HCT116 (cell line): ENCODE results near the gene ADGRL3. TPM values are rescaled to one million over a fixed set of nuclear protein-coding genes. Genes with fewer than 3 reads are reported as not detected.

Experiments used
- ATAC-seq: fragments of 200-7000 bp; cut with Tn5 transposase; 2 replicates; pipeline ENCODE4 v1.9.1; 2020; ENCODE audit warnings: mild to moderate bottlenecking, moderate library complexity
- BruUV-seq: library from RNA; stranded (reverse); fragments of 400-500 nt; replicated peaks from 2 replicates; lab custom pipeline; 2021; lab: Mats Ljungman, UMichigan
- CTCF ChIA-PET: fragments of 300-600 bp; sonication (Branson Sonifier 250); formaldehyde crosslinking; loops from one replicate; lab custom pipeline; 2021; ENCODE audit warnings: antibody characterized with exemption; lab: Charles Lee
- POLR2A ChIA-PET: fragments of 300-600, 350-600 bp; sonication (Branson Sonifier 250); formaldehyde crosslinking; loops from one replicate; lab custom pipeline; 2021; ENCODE audit warnings: antibody characterized with exemption; lab: Charles Lee
- RAD21 ChIA-PET, 2 experiments: fragments of 300-600 bp; sonication (Branson Sonifier 250); formaldehyde crosslinking; loops; one replicate each; lab custom pipeline; 2023; ENCODE audit warnings: low total read pairs in 2 of 2; ENCODE audit not compliant: uncharacterized antibody in 2 of 2, unreplicated experiment in 2 of 2, low non-redundant PET in 1 of 2; lab: Charles Lee
- DNase-seq: peaks from one replicate; pipeline ENCODE4 v3.0.0-alpha.2; 2010; ENCODE audit warnings: low read depth, low spot score
- H2AFZ ChIP-seq: fragments of 200-600 bp; shearing (Covaris generic), sonication (generic); 2 replicates; pipeline ENCODE4 v1.6.1; 2017; ENCODE audit warnings: low read depth, mixed run types, mixed read lengths, antibody characterized with exemption, low read length; ENCODE audit not compliant: poor library complexity, severe bottlenecking
- H3K27ac ChIP-seq: 2 replicates; pipeline ENCODE4 v1.5.1; 2012; ENCODE audit warnings: low read depth, low read length
- H3K27me3 ChIP-seq: fragments of 200-600 bp; sonication (generic); 2 replicates; pipeline ENCODE4 v1.6.1; 2016; ENCODE audit warnings: mixed run types, low read length, mixed read lengths; ENCODE audit not compliant: insufficient read depth
- H3K36me3 ChIP-seq, 2 experiments: fragments of 200-500 bp in 1 of 2; fragments of 200-600 bp in 1 of 2; sonication (Bioruptor generic) in 1 of 2; sonication (generic) in 1 of 2; 2 replicates each; pipeline versions ENCODE4 v1.5.1 to v1.6.1; 2014 to 2016; ENCODE audit warnings: low read length in 2 of 2, inconsistent platforms in 1 of 2, mixed read lengths in 1 of 2, mixed run types in 1 of 2; ENCODE audit not compliant: insufficient read depth in 2 of 2, control insufficient read depth in 1 of 2
- H3K4me1 ChIP-seq, 2 experiments: fragments of 200-600 bp in 1 of 2; sonication (generic) in 1 of 2; 2 replicates each; pipeline versions ENCODE4 v1.5.1 to v1.6.1; 2012 to 2017; ENCODE audit warnings: low read length in 2 of 2, inconsistent platforms in 1 of 2, mild to moderate bottlenecking in 1 of 2, mixed read lengths in 1 of 2, mixed run types in 1 of 2, moderate library complexity in 1 of 2; ENCODE audit not compliant: insufficient read depth in 2 of 2, control insufficient read depth in 1 of 2
- H3K4me2 ChIP-seq: fragments of 200-600 bp; sonication (generic); 2 replicates; pipeline ENCODE4 v1.6.1; 2017; ENCODE audit warnings: mixed run types, low read length, mixed read lengths
- H3K4me3 ChIP-seq, 2 experiments: fragments of 200-600 bp in 1 of 2; sonication (generic) in 1 of 2; replicated peaks in 1 of 2; 2 replicates each; pipeline ENCODE4 v1.5.1; 2011 to 2016; ENCODE audit warnings: low read length in 2 of 2, control low read depth in 1 of 2, low read depth in 1 of 2, mild to moderate bottlenecking in 1 of 2, mixed read lengths in 1 of 2, mixed run types in 1 of 2
- H3K79me2 ChIP-seq: fragments of 200-600 bp; sonication (generic); 2 replicates; pipeline ENCODE4 v1.6.1; 2017; ENCODE audit warnings: mild to moderate bottlenecking, mixed run types, low read length, moderate library complexity, mixed read lengths; ENCODE audit not compliant: insufficient read depth
- H3K9ac ChIP-seq: fragments of 200-600 bp; sonication (generic); 2 replicates; pipeline ENCODE4 v1.6.1; 2016; ENCODE audit warnings: low read length, mixed read lengths
- H3K9me2 ChIP-seq: fragments of 200-600 bp; sonication (generic), shearing (Covaris generic); 2 replicates; pipeline ENCODE4 v1.6.1; 2017; ENCODE audit warnings: mixed run types, mild to moderate bottlenecking, moderate library complexity; ENCODE audit not compliant: insufficient read depth
- H3K9me3 ChIP-seq, 2 experiments: fragments of 200-500 bp in 1 of 2; fragments of 200-600 bp in 1 of 2; sonication (Bioruptor generic) in 1 of 2; sonication (generic) in 1 of 2; 2 replicates each; pipeline ENCODE4 v1.6.1; 2014 to 2017; ENCODE audit warnings: low read length in 2 of 2, mixed read lengths in 2 of 2, inconsistent platforms in 1 of 2, low read depth in 1 of 2, mild to moderate bottlenecking in 1 of 2, mixed run types in 1 of 2, moderate library complexity in 1 of 2; ENCODE audit not compliant: control insufficient read depth in 1 of 2, insufficient read depth in 1 of 2
- H4K20me1 ChIP-seq: fragments of 200-600 bp; sonication (generic), shearing (Covaris generic); 2 replicates; pipeline ENCODE4 v1.6.1; 2017; ENCODE audit warnings: mixed run types, mild to moderate bottlenecking, moderate library complexity; ENCODE audit not compliant: insufficient read depth
- ATF3 ChIP-seq: IDR thresholded peaks from 2 replicates; pipeline ENCODE4 v1.6.1; 2012
- EGR1 ChIP-seq: IDR thresholded peaks from 2 replicates; pipeline ENCODE4 v1.6.1; 2012; ENCODE audit warnings: low read depth
- EZH2 ChIP-seq: fragments of 200-600 bp; sonication (generic); IDR thresholded peaks from 2 replicates; pipeline ENCODE4 v1.6.1; 2017; ENCODE audit warnings: antibody characterized with exemption, mixed run types
- EZH2phosphoT487 ChIP-seq: fragments of 200-600 bp; IDR thresholded peaks from 2 replicates; pipeline ENCODE4 v1.6.1; 2018; ENCODE audit warnings: antibody characterized with exemption, borderline replicate concordance
- FOSL1 ChIP-seq: IDR thresholded peaks from 2 replicates; pipeline ENCODE4 v1.6.1; 2012; ENCODE audit warnings: low read depth
- JUND ChIP-seq: IDR thresholded peaks from 2 replicates; pipeline ENCODE4 v1.6.1; 2012
- POLR2A ChIP-seq: IDR thresholded peaks from 2 replicates; pipeline ENCODE4 v1.7.0; 2011; ENCODE audit warnings: borderline replicate concordance; ENCODE audit not compliant: insufficient read depth, insufficient read length; ENCODE audit errors: extremely low read depth
- POLR2AphosphoS5 ChIP-seq: IDR thresholded peaks from 2 replicates; pipeline ENCODE4 v1.6.1; 2011; ENCODE audit warnings: mild to moderate bottlenecking, low read depth, low read length, moderate library complexity
- SP1 ChIP-seq: IDR thresholded peaks from 2 replicates; pipeline ENCODE4 v1.6.1; 2012; ENCODE audit warnings: low read depth
- TCF7L2 ChIP-seq: IDR thresholded peaks from 2 replicates; pipeline ENCODE4 v1.7.0; 2011; ENCODE audit warnings: borderline replicate concordance, inconsistent platforms; ENCODE audit not compliant: insufficient read depth, insufficient read length; ENCODE audit errors: extremely low read depth
- YY1 ChIP-seq: IDR thresholded peaks from 2 replicates; pipeline ENCODE4 v1.6.1; 2011; ENCODE audit warnings: low read length, low read depth, moderate library complexity, mild to moderate bottlenecking; ENCODE audit not compliant: insufficient replicate concordance; ENCODE audit errors: extremely low read depth
- ZBTB33 ChIP-seq: IDR thresholded peaks from 2 replicates; pipeline ENCODE4 v1.6.1; 2011; ENCODE audit warnings: mild to moderate bottlenecking, low read length, moderate library complexity; ENCODE audit not compliant: insufficient replicate concordance; ENCODE audit errors: extremely low read depth
- ZFX ChIP-seq: fragments of 450-650 bp; IDR thresholded peaks from 2 replicates; pipeline ENCODE4 v1.6.1; 2017
- ZNF274 ChIP-seq: fragments of 200-500 bp; sonication (Bioruptor generic); IDR thresholded peaks from 2 replicates; pipeline ENCODE4 v1.6.1; 2014; ENCODE audit warnings: mild to moderate bottlenecking, low read depth, low read length, inconsistent platforms
- intact Hi-C: fragments of 100-400 bp; cut with micrococcal nuclease; formaldehyde crosslinking; loops from 2 replicates; pipeline ENCODE4 v1.10.0; 2022
- total RNA-seq: library from RNA; stranded (reverse); gene quantifications from one replicate; pipeline ENCODE4 v1.2.1, GENCODE V29; 2021; ENCODE audit not compliant: unreplicated experiment
- TF ChIP-seq, protein P1 (sequence below), 3 experiments: fragments of 200-600 bp in 1 of 3; sonication (generic) in 1 of 3; IDR thresholded peaks in 2 of 3; conservative IDR thresholded peaks in 1 of 3; 2 replicates each; pipeline ENCODE4 v1.5.1; 2012 to 2017; ENCODE audit warnings: low read depth in 2 of 3, low read length in 2 of 3, antibody characterized with exemption in 1 of 3, borderline replicate concordance in 1 of 3, control low read depth in 1 of 3, mild to moderate bottlenecking in 1 of 3, mixed read lengths in 1 of 3, mixed run types in 1 of 3, moderate library complexity in 1 of 3; ENCODE audit not compliant: insufficient read depth in 1 of 3
- TF ChIP-seq, protein P2 (sequence below): IDR thresholded peaks from 2 replicates; pipeline ENCODE4 v1.6.1; 2012

Gene ADGRL3
- total RNA-seq, 1 experiment from 2014 or later, result not detected

- ChIA-PET CTCF (no interaction called here), RAD21 (no interaction called here), POLR2A (no interaction called here)
- Histone ChIP-seq H2AFZ (no peak overlapping the region), H3K9ac (no peak overlapping the region), H4K20me1 (no peaks in the 10 kb centered on the region), H3K9me3 (peaks cover 0 to 23% of the 10 kb centered on the region in 2 experiments; a peak in 2 of 4 replicates), H3K4me2 (no peak overlapping the region), H3K27me3 (no peaks in the 10 kb centered on the region), H3K36me3 (no peaks in the 10 kb centered on the region)
- no peak for DNase-seq
- intact Hi-C loops, result no loop called here
- BruUV-seq, result no TSS peak
- TF ChIP-seq EGR1 (no peak), FOSL1 (no peak)
- TF ChIP-seq, all 23 proteins: peak for 0
- no peaks in the 10 kb centered on the region for H3K9me2 ChIP-seq
- no peak overlapping the region for H3K4me3 ChIP-seq
- H3K27ac ChIP-seq, result no peak overlapping the region
- no peak for ATAC-seq
- no peaks in the 10 kb centered on the region for H3K4me1 ChIP-seq
- no peaks in the 10 kb centered on the region for H3K79me2 ChIP-seq
These were observed 380.7 kb downstream of the ADGRL3 start for GRCh38 chr4:61580721-61581377.

DNA sequence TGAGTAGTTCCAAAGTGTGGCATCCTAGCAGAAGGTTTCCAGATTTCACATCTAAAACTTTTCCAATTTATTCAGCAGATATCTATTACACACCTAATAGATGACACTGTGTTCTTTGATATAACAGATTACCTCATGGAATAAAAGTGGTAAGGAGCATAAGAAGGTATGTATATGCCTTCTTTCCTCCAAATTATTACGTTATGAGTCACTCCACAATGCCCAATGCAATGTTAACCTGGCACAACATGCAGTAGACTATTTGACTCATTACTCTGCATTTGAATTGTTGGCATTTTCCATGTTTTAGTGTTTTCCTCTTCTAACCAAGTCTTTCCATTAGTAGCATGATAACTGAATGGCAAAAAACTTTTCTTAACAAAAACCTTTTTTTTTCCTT, 383.6 kb downstream of the ADGRL3 start:
- peaks cover 0 to 18% of the 10 kb centered on the region in 2 experiments; a peak in 2 of 4 replicates for H3K9me3 ChIP-seq
- no peaks in the 10 kb centered on the region for H3K36me3 ChIP-seq
- intact Hi-C loops, result no loop called here
- H3K4me1 ChIP-seq, result no peaks in the 10 kb centered on the region
- H3K79me2 ChIP-seq, result no peaks in the 10 kb centered on the region
- RAD21 ChIA-PET, result no interaction called here
- DNase-seq (no peak), ATAC-seq (no peak)
- H4K20me1 ChIP-seq, result no peaks in the 10 kb centered on the region
- POLR2A ChIA-PET, result no interaction called here
- no peak overlapping the region for H3K9ac ChIP-seq
- H3K4me3 ChIP-seq, result no peak overlapping the region
- no peak overlapping the region for H3K27ac ChIP-seq
- no peaks in the 10 kb centered on the region for H3K9me2 ChIP-seq
- H3K4me2 ChIP-seq, result no peak overlapping the region
- no peak overlapping the region for H2AFZ ChIP-seq
- no peaks in the 10 kb centered on the region for H3K27me3 ChIP-seq
- CTCF ChIA-PET, result no interaction called here
- no TSS peak for BruUV-seq
- TF ChIP-seq POLR2A, result no peak
- no peak for TF ChIP-seq YY1
- TF ChIP-seq ZNF274, result no peak
- TF ChIP-seq, protein P1, sequence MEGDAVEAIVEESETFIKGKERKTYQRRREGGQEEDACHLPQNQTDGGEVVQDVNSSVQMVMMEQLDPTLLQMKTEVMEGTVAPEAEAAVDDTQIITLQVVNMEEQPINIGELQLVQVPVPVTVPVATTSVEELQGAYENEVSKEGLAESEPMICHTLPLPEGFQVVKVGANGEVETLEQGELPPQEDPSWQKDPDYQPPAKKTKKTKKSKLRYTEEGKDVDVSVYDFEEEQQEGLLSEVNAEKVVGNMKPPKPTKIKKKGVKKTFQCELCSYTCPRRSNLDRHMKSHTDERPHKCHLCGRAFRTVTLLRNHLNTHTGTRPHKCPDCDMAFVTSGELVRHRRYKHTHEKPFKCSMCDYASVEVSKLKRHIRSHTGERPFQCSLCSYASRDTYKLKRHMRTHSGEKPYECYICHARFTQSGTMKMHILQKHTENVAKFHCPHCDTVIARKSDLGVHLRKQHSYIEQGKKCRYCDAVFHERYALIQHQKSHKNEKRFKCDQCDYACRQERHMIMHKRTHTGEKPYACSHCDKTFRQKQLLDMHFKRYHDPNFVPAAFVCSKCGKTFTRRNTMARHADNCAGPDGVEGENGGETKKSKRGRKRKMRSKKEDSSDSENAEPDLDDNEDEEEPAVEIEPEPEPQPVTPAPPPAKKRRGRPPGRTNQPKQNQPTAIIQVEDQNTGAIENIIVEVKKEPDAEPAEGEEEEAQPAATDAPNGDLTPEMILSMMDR (IDR thresholded peaks at IDR 0.05 in 2 of 3, conservative IDR thresholded peaks at IDR 0.05 in 1 of 3; ENCODE audit: borderline replicate concordance in 1 of 3, insufficient read depth in 1 of 3, low read depth in 2 of 3, low read length in 2 of 3), result no peak
- no peak for TF ChIP-seq TCF7L2
- TF ChIP-seq SP1, result no peak
- no peak for TF ChIP-seq ZBTB33
- TF ChIP-seq EGR1, result no peak
- no peak for TF ChIP-seq EZH2phosphoT487
- TF ChIP-seq FOSL1, result no peak
- no peak for TF ChIP-seq ZFX
- no peak for TF ChIP-seq POLR2AphosphoS5
- no peak for TF ChIP-seq ATF3
- TF ChIP-seq, protein P2, sequence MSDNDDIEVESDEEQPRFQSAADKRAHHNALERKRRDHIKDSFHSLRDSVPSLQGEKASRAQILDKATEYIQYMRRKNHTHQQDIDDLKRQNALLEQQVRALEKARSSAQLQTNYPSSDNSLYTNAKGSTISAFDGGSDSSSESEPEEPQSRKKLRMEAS, result no peak
- no peak for TF ChIP-seq EZH2
- TF ChIP-seq JUND, result no peak
